ENCODE results near the gene IQCK. TPM values are rescaled to one million over a fixed set of nuclear protein-coding genes. Genes with fewer than 3 reads are reported as not detected.
"Not testable (repeated sequence)": the region's sequence is repeated elsewhere in the genome, so short reads cannot be mapped to it uniquely, and the experiment has no call there.

The IQCK gene
- 10 to 100 TPM; 13.1 to 13.2 TPM for total RNA-seq

- peaks cover 10% of the 10 kb centered on the region for H3K4me1 ChIP-seq
- H3K9me3 ChIP-seq, result no peaks in the 10 kb centered on the region
- peak; percentile 91 for DNase-seq
- peak within 1 kb of the TSS; percentile 98 for H3K4me3 ChIP-seq
- H3K9ac ChIP-seq (ENCODE audit: low read depth in 2 of 2, low read length in 2 of 2), result peak within 1 kb of the TSS; percentile 80 to 85
- TF ChIP-seq, protein P1, sequence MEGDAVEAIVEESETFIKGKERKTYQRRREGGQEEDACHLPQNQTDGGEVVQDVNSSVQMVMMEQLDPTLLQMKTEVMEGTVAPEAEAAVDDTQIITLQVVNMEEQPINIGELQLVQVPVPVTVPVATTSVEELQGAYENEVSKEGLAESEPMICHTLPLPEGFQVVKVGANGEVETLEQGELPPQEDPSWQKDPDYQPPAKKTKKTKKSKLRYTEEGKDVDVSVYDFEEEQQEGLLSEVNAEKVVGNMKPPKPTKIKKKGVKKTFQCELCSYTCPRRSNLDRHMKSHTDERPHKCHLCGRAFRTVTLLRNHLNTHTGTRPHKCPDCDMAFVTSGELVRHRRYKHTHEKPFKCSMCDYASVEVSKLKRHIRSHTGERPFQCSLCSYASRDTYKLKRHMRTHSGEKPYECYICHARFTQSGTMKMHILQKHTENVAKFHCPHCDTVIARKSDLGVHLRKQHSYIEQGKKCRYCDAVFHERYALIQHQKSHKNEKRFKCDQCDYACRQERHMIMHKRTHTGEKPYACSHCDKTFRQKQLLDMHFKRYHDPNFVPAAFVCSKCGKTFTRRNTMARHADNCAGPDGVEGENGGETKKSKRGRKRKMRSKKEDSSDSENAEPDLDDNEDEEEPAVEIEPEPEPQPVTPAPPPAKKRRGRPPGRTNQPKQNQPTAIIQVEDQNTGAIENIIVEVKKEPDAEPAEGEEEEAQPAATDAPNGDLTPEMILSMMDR (IDR thresholded peaks at IDR 0.05), result no peak
- intact Hi-C loops (cut with DNase I), result loop anchor here (5.0 kb wide), 1 partner anchor 169 kb away; no protein-coding TSS in a partner anchor
- H3K27ac ChIP-seq, result peak within 1 kb of the TSS; percentile 81
- H3K36me3 ChIP-seq, result no peaks in the 10 kb centered on the region
- H3K27me3 ChIP-seq, result no peaks in the 10 kb centered on the region
Observed at GRCh38 chr16:19717741-19718623, at the start of gene IQCK, which contains the start of gene KNOP1. TSS of gene IQCK (plus strand) at chr16:19718271. CDS start at chr16:19718307, 36 bp downstream. TSS of gene KNOP1 (minus strand) at chr16:19718227. CDS start at chr16:19715035, 3,192 bp downstream.

DNA sequence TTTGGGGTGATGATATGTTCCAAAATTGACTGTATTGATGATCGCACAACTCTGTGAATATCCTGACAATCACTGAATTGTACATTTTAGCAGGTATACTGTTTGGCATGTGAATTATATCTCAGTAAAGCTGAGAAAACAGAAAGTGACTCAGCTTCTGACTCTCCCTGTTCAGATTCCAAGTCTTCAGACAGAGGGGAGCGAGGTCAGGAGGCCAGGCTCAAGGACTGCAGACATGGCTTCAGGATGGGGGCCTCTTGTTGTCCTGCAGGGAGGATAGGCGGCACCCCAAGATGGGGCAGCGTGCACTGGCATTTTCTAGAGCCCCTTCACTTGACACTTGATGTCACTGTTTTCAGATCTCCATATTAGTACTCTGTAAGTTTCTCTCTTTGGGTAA, 45.7 kb upstream of the IQCK start:
- intact Hi-C loops (cut with DNase I), result no loop called here
- Histone ChIP-seq H3K4me1 (no peaks in the 10 kb centered on the region), H3K9me3 (no peaks in the 10 kb centered on the region), H3K36me3 (no peaks in the 10 kb centered on the region), H3K4me3 (no peak overlapping the region), H3K9ac (ENCODE audit: low read depth in 2 of 2, low read length in 2 of 2) (no peak overlapping the region), H3K27me3 (no peaks in the 10 kb centered on the region), H3K27ac (no peak overlapping the region)
- no peak for DNase-seq
- TF ChIP-seq, protein P1 (IDR thresholded peaks at IDR 0.05), result no peak

- Histone ChIP-seq H3K9ac (ENCODE audit: low read depth in 2 of 2, low read length in 2 of 2) (no peak overlapping the region), H3K27me3 (no peaks in the 10 kb centered on the region), H3K36me3 (no peaks in the 10 kb centered on the region), H3K4me3 (no peak overlapping the region), H3K9me3 (no peaks in the 10 kb centered on the region), H3K27ac (no peak overlapping the region), H3K4me1 (no peaks in the 10 kb centered on the region)
- intact Hi-C loops (cut with DNase I), result no loop called here
- TF ChIP-seq, protein P1 (IDR thresholded peaks at IDR 0.05), result no peak
- no peak for DNase-seq
Observed at GRCh38 chr16:19674485-19674884, 43.6 kb upstream of the IQCK start.

DNA sequence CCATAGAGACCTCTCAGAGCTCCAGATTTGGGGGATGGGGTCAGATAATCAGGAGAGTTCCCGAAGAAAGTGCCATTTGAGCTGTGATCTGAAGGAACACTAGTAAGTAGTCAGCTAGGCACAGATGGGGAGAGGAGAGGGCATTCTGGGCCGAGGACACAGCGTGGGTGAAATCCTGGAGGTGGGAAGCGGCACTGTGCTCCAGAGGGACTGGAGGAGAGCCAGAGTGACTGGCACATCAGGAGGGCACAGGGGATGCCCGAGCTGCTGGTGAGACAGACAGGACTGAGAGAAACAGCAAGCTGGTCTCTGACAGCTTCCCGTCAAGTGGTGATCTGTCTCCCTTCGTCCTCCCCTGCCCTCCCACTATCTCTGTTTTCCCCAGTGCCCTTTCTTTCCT, 40.7 kb upstream of the IQCK start:
- no peaks in the 10 kb centered on the region for H3K9me3 ChIP-seq
- no peaks in the 10 kb centered on the region for H3K27me3 ChIP-seq
- no peak overlapping the region for H3K4me3 ChIP-seq
- H3K9ac ChIP-seq (ENCODE audit: low read depth in 2 of 2, low read length in 2 of 2), result no peak overlapping the region
- no peak overlapping the region for H3K27ac ChIP-seq
- TF ChIP-seq, protein P1 (IDR thresholded peaks at IDR 0.05), result no peak
- H3K36me3 ChIP-seq, result no peaks in the 10 kb centered on the region
- no peak for DNase-seq
- H3K4me1 ChIP-seq, result no peaks in the 10 kb centered on the region
- intact Hi-C loops (cut with DNase I), result no loop called here

DNA sequence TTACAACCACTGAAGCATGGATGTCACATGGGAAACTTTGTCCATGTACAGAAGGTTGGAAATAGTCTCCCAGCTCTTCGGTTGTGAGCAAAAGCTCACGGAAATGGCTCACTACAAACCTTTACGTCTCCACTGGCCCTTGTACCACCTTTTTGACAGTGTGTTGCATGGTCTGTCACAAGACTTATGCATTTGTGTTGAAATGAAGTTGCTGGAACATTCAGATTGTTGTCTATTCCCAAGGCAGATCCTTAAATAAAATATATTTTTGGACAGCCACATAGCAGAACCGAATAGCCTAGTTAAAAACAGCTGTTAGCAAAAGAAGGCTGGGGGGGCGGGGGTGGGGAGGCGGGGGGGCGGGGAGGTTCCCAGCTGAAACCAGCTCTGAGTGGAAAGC, 39.3 kb upstream of the IQCK start:
- TF ChIP-seq, protein P1 (IDR thresholded peaks at IDR 0.05), result no peak
- Histone ChIP-seq H3K36me3 (no peaks in the 10 kb centered on the region), H3K27ac (no peak overlapping the region), H3K27me3 (no peaks in the 10 kb centered on the region), H3K9ac (ENCODE audit: low read depth in 2 of 2, low read length in 2 of 2) (no peak overlapping the region), H3K4me3 (no peak overlapping the region), H3K4me1 (no peaks in the 10 kb centered on the region), H3K9me3 (no peaks in the 10 kb centered on the region)
- DNase-seq, result no peak
- intact Hi-C loops (cut with DNase I), result no loop called here

- not testable (repeated sequence) for DNase-seq
Observed at GRCh38 chr16:19679281-19679680, 38.8 kb upstream of the IQCK start.

More at GRCh38 chr16:19679281-19679680, 38.8 kb upstream of the IQCK start:
- H3K9me3 ChIP-seq; H3K9ac ChIP-seq (ENCODE audit: low read depth in 2 of 2, low read length in 2 of 2); H3K4me3 ChIP-seq; H3K4me1 ChIP-seq; H3K27me3 ChIP-seq; intact Hi-C loops (cut with DNase I); H3K27ac ChIP-seq; H3K36me3 ChIP-seq: not testable (repeated sequence)
